ENCODE data around the gene PRKACA. TPM values are rescaled to one million over a fixed set of nuclear protein-coding genes. Genes with fewer than 3 reads are reported as not detected.

PRKACA gene
- total RNA-seq, 2 donors from 2014 or later = 35.2 to 38.5 TPM

DNA sequence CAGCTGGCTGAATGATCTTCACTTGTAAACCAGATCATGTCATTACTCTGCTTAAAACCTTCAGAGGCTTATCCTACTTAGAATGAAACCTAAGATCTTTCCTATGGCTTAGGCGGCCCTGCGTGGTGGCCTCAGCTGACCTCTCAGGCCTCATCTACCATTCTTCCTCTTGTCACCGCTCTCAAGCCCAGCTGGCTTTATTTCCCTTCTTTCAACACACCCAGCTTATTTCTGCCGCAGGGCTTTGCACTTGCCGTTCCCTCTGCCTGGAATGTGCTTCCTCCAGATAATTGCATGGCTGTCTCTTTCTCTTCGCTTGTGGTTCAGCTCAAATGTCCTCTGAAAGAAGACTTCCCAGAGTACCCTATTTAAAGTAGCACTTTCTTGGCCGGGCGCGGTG lies 22.4 kb upstream of the PRKACA start:
- H3K4me1 Mint-ChIP-seq = peaks cover 24% of the 10 kb centered on the region
- H3K4me3 Mint-ChIP-seq = no peak overlapping the region
- no peaks in the 10 kb centered on the region for H3K9me3 ChIP-seq (ENCODE audit: control insufficient read depth, low read length, poor library complexity, severe bottlenecking)
- no peak overlapping the region for H3K27ac Mint-ChIP-seq
- DNase-seq (no peak), ATAC-seq (no peak)
- H3K27me3 Mint-ChIP-seq = no peaks in the 10 kb centered on the region
- peaks cover 7% of the 10 kb centered on the region for H3K36me3 Mint-ChIP-seq (ENCODE audit: low read depth)

- H3K27me3 Mint-ChIP-seq = no peaks in the 10 kb centered on the region
- peaks cover 7% of the 10 kb centered on the region for H3K36me3 Mint-ChIP-seq (ENCODE audit: low read depth)
- H3K27ac Mint-ChIP-seq = peak overlapping the region; percentile 92
- H3K9me3 ChIP-seq (ENCODE audit: control insufficient read depth, low read length, poor library complexity, severe bottlenecking) = no peaks in the 10 kb centered on the region
- peaks cover 24% of the 10 kb centered on the region for H3K4me1 Mint-ChIP-seq
- peak overlapping the region; percentile 79 for H3K4me3 Mint-ChIP-seq
- ATAC-seq (no peak), DNase-seq (no peak)
These were observed 21.2 kb upstream of the PRKACA start for GRCh38 chr19:14138576-14139265.

DNA sequence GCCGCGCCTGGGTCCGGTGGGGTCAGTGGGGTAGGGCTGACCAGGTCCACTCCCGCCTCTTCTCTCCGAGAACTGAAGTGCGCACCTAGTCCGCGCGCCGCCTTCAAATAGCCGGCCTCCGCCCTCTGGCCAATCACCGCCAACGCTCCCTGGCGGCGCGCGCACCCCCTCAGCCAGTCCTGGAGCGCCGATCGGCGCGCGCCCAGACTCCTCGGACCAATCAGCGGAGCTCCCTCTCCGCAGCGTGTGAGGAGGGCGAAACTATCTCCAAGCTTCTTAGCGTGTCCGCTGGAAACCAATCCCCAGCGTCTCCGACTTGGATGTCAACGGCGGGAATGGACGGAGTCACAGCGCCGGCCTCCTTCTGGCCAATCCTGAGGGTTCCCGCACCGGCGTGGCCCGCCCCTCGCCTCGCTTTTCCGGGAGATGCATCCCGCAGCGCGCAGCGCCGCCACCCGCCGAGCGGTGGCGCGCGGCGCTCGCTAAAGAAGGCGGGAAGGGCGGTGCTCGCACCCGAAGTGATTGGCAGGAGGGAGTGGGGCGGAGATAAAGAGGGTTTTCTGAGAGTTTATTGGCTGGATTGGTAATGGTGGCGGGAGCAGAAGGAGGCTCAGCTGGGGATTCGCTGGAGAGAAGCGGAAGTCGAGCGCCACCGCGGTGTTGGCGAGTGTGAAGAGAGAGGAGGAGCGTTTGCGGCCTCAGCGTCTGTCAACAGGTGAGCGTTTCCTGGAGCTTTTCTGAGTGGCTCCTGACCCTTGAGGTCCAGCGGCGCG lies 19.1 kb upstream of the PRKACA start, which contains the start of gene ASF1B:
Gene ASF1B (minus strand): TSS at position 81 of the 773 bp plus-strand sequence. CDS start 133 bp downstream, outside the sequence.
- peak within 1 kb of the TSS; percentile 99 for H3K4me3 Mint-ChIP-seq
- peaks cover 7% of the 10 kb centered on the region for H3K36me3 Mint-ChIP-seq (ENCODE audit: low read depth)
- peaks cover 19% of the 10 kb centered on the region for H3K4me1 Mint-ChIP-seq
- no peaks in the 10 kb centered on the region for H3K9me3 ChIP-seq (ENCODE audit: control insufficient read depth, low read length, poor library complexity, severe bottlenecking)
- peak; percentile 94 to 98 (median 94) for DNase-seq
- peak within 1 kb of the TSS; percentile 92 for H3K27ac Mint-ChIP-seq
- no peaks in the 10 kb centered on the region for H3K27me3 Mint-ChIP-seq
- peak; percentile 85 for ATAC-seq

GRCh38 chr19:14135985-14136508 lies 18.5 kb upstream of the PRKACA start:
- Mint-ChIP-seq H3K36me3 (ENCODE audit: low read depth) (peaks cover 7% of the 10 kb centered on the region), H3K27ac (no peak overlapping the region), H3K4me3 (peak overlapping the region; percentile 99), H3K27me3 (no peaks in the 10 kb centered on the region), H3K4me1 (peaks cover 19% of the 10 kb centered on the region)
- DNase-seq (no peak), ATAC-seq (no peak)
- H3K9me3 ChIP-seq (ENCODE audit: control insufficient read depth, low read length, poor library complexity, severe bottlenecking) = no peaks in the 10 kb centered on the region

- Mint-ChIP-seq H3K27me3 (no peaks in the 10 kb centered on the region), H3K27ac (no peak overlapping the region), H3K36me3 (ENCODE audit: low read depth) (peaks cover 7% of the 10 kb centered on the region), H3K4me1 (peaks cover 19% of the 10 kb centered on the region), H3K4me3 (peak overlapping the region; percentile 99)
- ATAC-seq (no peak), DNase-seq (no peak)
- no peaks in the 10 kb centered on the region for H3K9me3 ChIP-seq (ENCODE audit: control insufficient read depth, low read length, poor library complexity, severe bottlenecking)
These were observed 17.8 kb upstream of the PRKACA start for GRCh38 chr19:14135355-14135754.

DNA sequence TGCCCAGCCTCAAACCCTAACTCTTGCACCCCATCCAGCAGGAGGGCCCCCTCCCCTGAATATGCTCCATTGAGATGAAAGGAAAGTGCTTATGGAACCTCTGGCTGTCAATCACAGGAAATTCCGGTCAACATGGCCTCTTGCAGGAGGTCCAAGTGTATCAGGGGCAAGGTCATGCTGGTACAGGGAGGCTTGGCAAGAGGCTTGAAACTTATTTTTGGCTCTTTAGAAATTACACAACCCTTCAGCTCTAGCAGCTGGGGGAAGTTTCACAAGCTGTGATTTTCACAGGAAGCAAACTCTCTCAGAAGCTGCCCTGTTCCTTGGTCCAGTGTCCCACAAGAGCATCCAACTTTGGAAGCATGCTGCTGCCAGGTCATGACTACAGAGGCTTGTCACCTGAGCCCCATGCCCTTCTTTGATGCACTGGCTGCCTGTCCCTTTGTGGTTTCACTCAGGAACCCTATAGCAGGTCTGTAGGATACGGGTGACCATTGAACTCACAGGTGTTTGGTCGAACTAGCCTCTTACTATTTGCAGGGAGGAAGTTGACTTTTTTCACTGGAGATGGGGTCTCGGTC lies 10.5 kb upstream of the PRKACA start:
- no peaks in the 10 kb centered on the region for H3K4me1 Mint-ChIP-seq
- no peaks in the 10 kb centered on the region for H3K9me3 ChIP-seq (ENCODE audit: control insufficient read depth, low read length, poor library complexity, severe bottlenecking)
- H3K27ac Mint-ChIP-seq = no peak overlapping the region
- ATAC-seq = no peak
- no peaks in the 10 kb centered on the region for H3K36me3 Mint-ChIP-seq (ENCODE audit: low read depth)
- no peak for DNase-seq
- no peak overlapping the region for H3K4me3 Mint-ChIP-seq
- H3K27me3 Mint-ChIP-seq = no peaks in the 10 kb centered on the region

DNA sequence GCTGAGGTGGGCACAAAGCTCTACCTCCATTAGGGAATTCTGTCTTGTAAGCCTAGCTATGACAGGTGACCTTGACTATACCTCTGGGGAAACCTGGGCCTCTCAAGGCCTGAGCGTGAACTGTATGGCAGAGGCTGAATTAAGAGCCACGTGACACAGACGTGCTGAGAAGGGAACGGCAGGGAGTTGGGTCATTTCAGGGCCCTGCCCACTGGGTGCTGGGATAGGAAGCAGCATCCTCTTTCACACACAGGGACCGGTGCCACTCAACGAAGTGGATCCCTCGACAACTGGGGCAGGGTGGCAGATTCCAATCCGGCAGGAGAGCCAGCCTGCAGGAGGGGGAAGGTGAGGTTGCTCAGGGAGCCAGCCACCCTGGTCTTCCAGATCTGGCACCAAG lies 9.6 kb upstream of the PRKACA start:
- no peaks in the 10 kb centered on the region for H3K4me1 Mint-ChIP-seq
- H3K27ac Mint-ChIP-seq = no peak overlapping the region
- DNase-seq (no peak), ATAC-seq (no peak)
- H3K27me3 Mint-ChIP-seq = no peaks in the 10 kb centered on the region
- no peaks in the 10 kb centered on the region for H3K36me3 Mint-ChIP-seq (ENCODE audit: low read depth)
- H3K4me3 Mint-ChIP-seq = no peak overlapping the region
- H3K9me3 ChIP-seq (ENCODE audit: control insufficient read depth, low read length, poor library complexity, severe bottlenecking) = no peaks in the 10 kb centered on the region

GRCh38 chr19:14122924-14123323 lies 5.4 kb upstream of the PRKACA start:
- H3K9me3 ChIP-seq (ENCODE audit: control insufficient read depth, low read length, poor library complexity, severe bottlenecking) = no peaks in the 10 kb centered on the region
- no peak for ATAC-seq
- Mint-ChIP-seq H3K4me3 (no peak overlapping the region), H3K27me3 (no peaks in the 10 kb centered on the region), H3K4me1 (peaks cover 9% of the 10 kb centered on the region), H3K27ac (peak overlapping the region; percentile 47), H3K36me3 (ENCODE audit: low read depth) (no peaks in the 10 kb centered on the region)
- no peak for DNase-seq

GRCh38 chr19:14120497-14120780 lies 2.9 kb upstream of the PRKACA start:
- H3K36me3 Mint-ChIP-seq (ENCODE audit: low read depth) = no peaks in the 10 kb centered on the region
- no peaks in the 10 kb centered on the region for H3K27me3 Mint-ChIP-seq
- H3K27ac Mint-ChIP-seq = no peak overlapping the region
- peaks cover 26% of the 10 kb centered on the region for H3K4me1 Mint-ChIP-seq
- DNase-seq (no peak), ATAC-seq (no peak)
- no peak overlapping the region for H3K4me3 Mint-ChIP-seq
- H3K9me3 ChIP-seq (ENCODE audit: control insufficient read depth, low read length, poor library complexity, severe bottlenecking) = no peaks in the 10 kb centered on the region

DNA sequence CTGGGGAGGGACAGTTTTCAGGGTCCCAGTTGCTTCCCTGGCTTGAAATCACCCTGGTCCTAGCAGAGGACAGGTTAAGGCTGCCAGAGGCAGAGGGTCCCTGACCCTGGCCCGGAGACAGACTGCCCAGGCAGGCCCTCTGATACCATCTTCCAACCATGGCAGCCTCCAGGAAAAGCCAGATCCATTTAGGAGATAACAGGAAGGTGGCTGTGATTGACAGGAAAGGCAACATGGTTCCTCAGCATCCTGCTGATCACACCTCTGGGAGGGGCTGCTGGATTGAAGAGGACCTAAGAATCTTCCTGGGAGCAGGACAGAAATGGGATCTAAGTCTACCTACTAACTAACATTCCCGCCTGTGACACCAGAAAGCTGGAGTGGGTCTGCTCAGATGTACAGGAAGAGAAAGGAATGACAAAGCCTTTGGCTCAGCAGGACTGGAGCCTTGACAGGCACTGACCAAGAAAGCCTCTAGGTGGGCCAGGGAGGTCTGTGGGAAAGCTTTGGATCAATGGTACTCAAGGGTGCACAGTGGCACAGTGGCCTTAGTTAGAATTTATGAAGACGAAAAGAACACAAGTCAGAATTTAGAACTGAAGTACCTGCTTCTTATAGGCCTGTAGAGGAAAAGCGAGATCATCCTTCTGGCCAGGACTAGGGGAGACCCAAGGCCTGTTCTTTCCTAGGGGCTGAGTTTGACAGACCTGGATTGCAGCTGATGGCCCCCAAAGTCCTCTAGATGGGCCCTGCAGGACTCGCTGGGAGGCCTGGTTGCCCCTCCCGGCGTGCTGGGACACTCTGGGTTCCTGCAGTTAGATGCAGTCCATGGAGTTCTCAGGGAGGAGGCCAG lies 2.3 kb upstream of the PRKACA start:
- no peaks in the 10 kb centered on the region for H3K36me3 Mint-ChIP-seq (ENCODE audit: low read depth)
- no peak overlapping the region for H3K4me3 Mint-ChIP-seq
- no peak for ATAC-seq

GRCh38 chr19:14119146-14119545 lies 1.6 kb upstream of the PRKACA start:
- ATAC-seq (no peak), DNase-seq (no peak)
- no peaks in the 10 kb centered on the region for H3K9me3 ChIP-seq (ENCODE audit: control insufficient read depth, low read length, poor library complexity, severe bottlenecking)
- H3K27me3 Mint-ChIP-seq = no peaks in the 10 kb centered on the region
- H3K36me3 Mint-ChIP-seq (ENCODE audit: low read depth) = no peaks in the 10 kb centered on the region
- peak overlapping the region; percentile 91 for H3K27ac Mint-ChIP-seq
- peaks cover 29% of the 10 kb centered on the region for H3K4me1 Mint-ChIP-seq
- peak overlapping the region; percentile 97 for H3K4me3 Mint-ChIP-seq

More for the DNA sequence above, 2.3 kb upstream of the PRKACA start:
- H3K9me3 ChIP-seq (ENCODE audit: control insufficient read depth, low read length, poor library complexity, severe bottlenecking) = no peaks in the 10 kb centered on the region
- no peak for DNase-seq
- peaks cover 28% of the 10 kb centered on the region for H3K4me1 Mint-ChIP-seq
- H3K27me3 Mint-ChIP-seq = no peaks in the 10 kb centered on the region
- no peak overlapping the region for H3K27ac Mint-ChIP-seq

- peak overlapping the region; percentile 91 for H3K27ac Mint-ChIP-seq
- H3K9me3 ChIP-seq (ENCODE audit: control insufficient read depth, low read length, poor library complexity, severe bottlenecking) = no peaks in the 10 kb centered on the region
- H3K4me3 Mint-ChIP-seq = peak overlapping the region; percentile 97
- peak; percentile 19 to 34 (median 29) for DNase-seq
- ATAC-seq = no peak
- no peaks in the 10 kb centered on the region for H3K36me3 Mint-ChIP-seq (ENCODE audit: low read depth)
- H3K27me3 Mint-ChIP-seq = no peaks in the 10 kb centered on the region
- peaks cover 32% of the 10 kb centered on the region for H3K4me1 Mint-ChIP-seq
These were observed 846 bp upstream of the PRKACA start for GRCh38 chr19:14118165-14119051.

Data from T-helper 17 cell (primary cell).